ENCODE measurements around the gene FNTB. TPM values are rescaled to one million over a fixed set of nuclear protein-coding genes. Genes with fewer than 3 reads are reported as not detected.
A peak's percentile ranks its signal among the peaks of the same experiment; 100 is the strongest.

FNTB gene
- polyA plus RNA-seq, 3 donors = 12.3 to 14.2 (median 14.1) TPM

GRCh38 chr14:65034021-65034420, 47.3 kb downstream of the FNTB start:
- Histone ChIP-seq H3K4me1 (ENCODE audit: control insufficient read depth in 1 of 2, insufficient read depth in 2 of 2, low read length in 2 of 2) (no peaks in the 10 kb centered on the region), H3K9me3 (replicated peaks in 1 of 2; ENCODE audit: control insufficient read depth in 1 of 2, insufficient read depth in 1 of 2, low read length in 2 of 2) (no peaks in the 10 kb centered on the region), H3K9ac (ENCODE audit: insufficient read depth, low read length, poor library complexity, severe bottlenecking) (no peak overlapping the region), H3K27me3 (ENCODE audit: control insufficient read depth in 2 of 2, insufficient read depth in 2 of 2, low read length in 2 of 2) (no peaks in the 10 kb centered on the region), H3K36me3 (replicated peaks in 1 of 2; ENCODE audit: control insufficient read depth in 1 of 2, insufficient read depth in 2 of 2, low read length in 2 of 2) (peaks cover 41 to 67% of the 10 kb centered on the region in 2 donors), H3K79me2 (ENCODE audit: insufficient read depth, low read length) (no peaks in the 10 kb centered on the region), H2AFZ (ENCODE audit: insufficient read depth, low read depth, low read length, poor library complexity, severe bottlenecking) (no peak overlapping the region), H3K4me2 (replicated peaks; ENCODE audit: extremely low read depth, low read length, poor library complexity, severe bottlenecking) (no peak overlapping the region), H3K27ac (ENCODE audit: low read depth in 1 of 2, low read length in 2 of 2) (no peak overlapping the region), H4K20me1 (ENCODE audit: insufficient read depth, low read length) (no peaks in the 10 kb centered on the region), H3K4me3 (replicated peaks in 1 of 3; ENCODE audit: low read depth in 2 of 3, low read length in 3 of 3) (no peak overlapping the region)
- H3K4me1 Mint-ChIP-seq = peaks cover 8% of the 10 kb centered on the region
- H3K4me3 Mint-ChIP-seq = no peak overlapping the region
- peaks cover 41 to 73% of the 10 kb centered on the region in 2 donors for H3K36me3 Mint-ChIP-seq
- peaks cover 0 to 2% (median 0%) of the 10 kb centered on the region in 7 donors for H3K9me3 Mint-ChIP-seq
- WGBS (ENCODE audit: insufficient coverage) = 100% methylated on average over 3 of the region's 4 CpGs
- DNase-seq = no peak
- H3K27me3 Mint-ChIP-seq (ENCODE audit: low read depth in 3 of 3) = peaks cover 0 to 2% (median 0%) of the 10 kb centered on the region in 3 donors
- TF ChIP-seq CTCF (IDR thresholded peaks at IDR 0.05) = no peak
- intact Hi-C loops (cut with micrococcal nuclease) = no loop called here
- peak overlapping the region in 1 of 7 donors; percentile 57 for H3K27ac Mint-ChIP-seq

GRCh38 chr14:65035049-65035448, 48.4 kb downstream of the FNTB start:
- no peak for TF ChIP-seq CTCF (IDR thresholded peaks at IDR 0.05)
- H3K4me2 ChIP-seq (replicated peaks; ENCODE audit: extremely low read depth, low read length, poor library complexity, severe bottlenecking) = no peak overlapping the region
- 91% methylated on average over 2 of the region's 4 CpGs for WGBS (ENCODE audit: insufficient coverage)
- H3K27me3 ChIP-seq (ENCODE audit: control insufficient read depth in 2 of 2, insufficient read depth in 2 of 2, low read length in 2 of 2) = no peaks in the 10 kb centered on the region
- Mint-ChIP-seq H3K27me3 (ENCODE audit: low read depth in 3 of 3) (no peaks in the 10 kb centered on the region), H3K36me3 (peaks cover 34 to 66% of the 10 kb centered on the region in 2 donors), H3K9me3 (peaks cover 0 to 2% (median 0%) of the 10 kb centered on the region in 7 donors), H3K4me3 (no peak overlapping the region), H3K4me1 (no peaks in the 10 kb centered on the region), H3K27ac (peak overlapping the region in 1 of 7 donors; percentile 50)
- H3K4me1 ChIP-seq (ENCODE audit: control insufficient read depth in 1 of 2, insufficient read depth in 2 of 2, low read length in 2 of 2) = no peaks in the 10 kb centered on the region
- H3K27ac ChIP-seq (ENCODE audit: low read depth in 1 of 2, low read length in 2 of 2) = no peak overlapping the region
- no peaks in the 10 kb centered on the region for H4K20me1 ChIP-seq (ENCODE audit: insufficient read depth, low read length)
- no peak overlapping the region for H2AFZ ChIP-seq (ENCODE audit: insufficient read depth, low read depth, low read length, poor library complexity, severe bottlenecking)
- no peak overlapping the region for H3K9ac ChIP-seq (ENCODE audit: insufficient read depth, low read length, poor library complexity, severe bottlenecking)
- no peaks in the 10 kb centered on the region for H3K9me3 ChIP-seq (replicated peaks in 1 of 2; ENCODE audit: control insufficient read depth in 1 of 2, insufficient read depth in 1 of 2, low read length in 2 of 2)
- no peaks in the 10 kb centered on the region for H3K79me2 ChIP-seq (ENCODE audit: insufficient read depth, low read length)
- intact Hi-C loops (cut with micrococcal nuclease) = no loop called here
- no peak overlapping the region for H3K4me3 ChIP-seq (replicated peaks in 1 of 3; ENCODE audit: low read depth in 2 of 3, low read length in 3 of 3)
- no peak for DNase-seq
- H3K36me3 ChIP-seq (replicated peaks in 1 of 2; ENCODE audit: control insufficient read depth in 1 of 2, insufficient read depth in 2 of 2, low read length in 2 of 2) = peaks cover 35 to 56% of the 10 kb centered on the region in 2 donors

All from CD14-positive monocyte (primary cell).